Lower lobe of right lung (tissue), 2 donors: Measurements from ENCODE around the gene CFDP1. TPM values are rescaled to one million over a fixed set of nuclear protein-coding genes. Genes with fewer than 3 reads are reported as not detected.

Experiments
- ATAC-seq, 2 donors: fragments of 200-7000 bp; cut with Tn5 transposase; one replicate each; pipeline ENCODE4 v1.9.1; 2020 to 2022; ENCODE audit warnings: mild to moderate bottlenecking in 2 of 2, moderate library complexity in 2 of 2
- DNase-seq: peaks from one replicate; pipeline ENCODE4 v3.0.0-alpha.2; 2020
- H3K27ac ChIP-seq: fragments of 200-600 bp; one replicate; pipeline ENCODE4 v1.8.0; 2022
- H3K27me3 ChIP-seq: fragments of 200-600 bp; one replicate; pipeline ENCODE4 v1.8.0; 2022; ENCODE audit warnings: low read depth
- H3K36me3 ChIP-seq: fragments of 200-600 bp; one replicate; pipeline ENCODE4 v1.8.0; 2022; ENCODE audit warnings: mild to moderate bottlenecking
- H3K4me1 ChIP-seq: fragments of 200-600 bp; one replicate; pipeline ENCODE4 v1.8.0; 2022
- H3K4me3 ChIP-seq: fragments of 200-600 bp; one replicate; pipeline ENCODE4 v1.8.0; 2022; ENCODE audit warnings: mild to moderate bottlenecking
- H3K9me3 ChIP-seq: fragments of 200-600 bp; one replicate; pipeline ENCODE4 v1.8.0; 2022
- CTCF ChIP-seq: fragments of 200-600 bp; IDR thresholded peaks from one replicate; pipeline ENCODE4 v1.8.0; 2022; ENCODE audit warnings: antibody characterized with exemption, mild to moderate bottlenecking
- intact Hi-C: fragments of 100-400 bp; cut with DNase I; formaldehyde crosslinking; loops from one replicate; pipeline ENCODE4 v1.11.0; 2022
- total RNA-seq: library from RNA; stranded (reverse); fragmentation: NEBNext Ultra II Directional; extraction: Animal tissue kit (Norgen Biotek cat#: 25700); gene quantifications from one replicate; pipeline ENCODE4 v1.2.1, GENCODE V29; 2021
- donor health status: DM: no; HTN: yes; CAD: no; lungs with severe emphysema.

The CFDP1 gene
- total RNA-seq, 1 donor from 2014 or later: 57.7 TPM

GRCh38 chr16:75301804-75302203 is 131.5 kb downstream of the CFDP1 start:
- DNase-seq (no peak), ATAC-seq (no peak)
- Histone ChIP-seq H3K27ac (no peak overlapping the region), H3K4me1 (peaks cover 23% of the 10 kb centered on the region), H3K27me3 (no peaks in the 10 kb centered on the region), H3K4me3 (no peak overlapping the region), H3K9me3 (no peaks in the 10 kb centered on the region), H3K36me3 (peaks cover 37% of the 10 kb centered on the region)
- intact Hi-C loops: no loop called here
- TF ChIP-seq CTCF: no peak

GRCh38 chr16:75298267-75298666 is 135.0 kb downstream of the CFDP1 start:
- peaks cover 50% of the 10 kb centered on the region for H3K36me3 ChIP-seq
- no peak overlapping the region for H3K27ac ChIP-seq
- ATAC-seq: no peak
- H3K9me3 ChIP-seq: no peaks in the 10 kb centered on the region
- intact Hi-C loops: no loop called here
- H3K27me3 ChIP-seq: no peaks in the 10 kb centered on the region
- no peaks in the 10 kb centered on the region for H3K4me1 ChIP-seq
- no peak for DNase-seq
- no peak overlapping the region for H3K4me3 ChIP-seq
- TF ChIP-seq CTCF: no peak

GRCh38 chr16:75296606-75297005 is 136.7 kb downstream of the CFDP1 start:
- no peak for DNase-seq

GRCh38 chr16:75294773-75295459 is 138.4 kb downstream of the CFDP1 start:
- H3K27me3 ChIP-seq: no peaks in the 10 kb centered on the region
- TF ChIP-seq CTCF: no peak
- intact Hi-C loops: no loop called here
- no peak overlapping the region for H3K27ac ChIP-seq
- no peak for DNase-seq
- no peak for ATAC-seq
- no peaks in the 10 kb centered on the region for H3K4me1 ChIP-seq
- H3K9me3 ChIP-seq: no peaks in the 10 kb centered on the region
- no peak overlapping the region for H3K4me3 ChIP-seq
- peaks cover 48% of the 10 kb centered on the region for H3K36me3 ChIP-seq

More at GRCh38 chr16:75296606-75297005, 136.7 kb downstream of the CFDP1 start:
- ATAC-seq: no peak
- intact Hi-C loops: no loop called here
- Histone ChIP-seq H3K36me3 (peaks cover 56% of the 10 kb centered on the region), H3K9me3 (no peaks in the 10 kb centered on the region), H3K4me3 (no peak overlapping the region), H3K27me3 (no peaks in the 10 kb centered on the region), H3K4me1 (no peaks in the 10 kb centered on the region), H3K27ac (no peak overlapping the region)
- no peak for TF ChIP-seq CTCF

- H3K36me3 ChIP-seq: peaks cover 47% of the 10 kb centered on the region
- TF ChIP-seq CTCF: no peak
- no peak overlapping the region for H3K4me3 ChIP-seq
- H3K4me1 ChIP-seq: peaks cover 10% of the 10 kb centered on the region
- no peak for DNase-seq
- H3K27me3 ChIP-seq: no peaks in the 10 kb centered on the region
- no peak overlapping the region for H3K27ac ChIP-seq
- no peak for ATAC-seq
- intact Hi-C loops: no loop called here
- no peaks in the 10 kb centered on the region for H3K9me3 ChIP-seq
Measured at GRCh38 chr16:75293772-75294171, 139.5 kb downstream of the CFDP1 start.
